ENCODE data around the gene RPL37. TPM values are rescaled to one million over a fixed set of nuclear protein-coding genes. Genes with fewer than 3 reads are reported as not detected.

RPL37 gene
- total and polyA plus RNA-seq, 9 of the 15 experiments (the other 6 are each of a cell fraction or from before 2014, with no cell fraction given): 2,342 to 7,963 (median 4,091) TPM

DNA sequence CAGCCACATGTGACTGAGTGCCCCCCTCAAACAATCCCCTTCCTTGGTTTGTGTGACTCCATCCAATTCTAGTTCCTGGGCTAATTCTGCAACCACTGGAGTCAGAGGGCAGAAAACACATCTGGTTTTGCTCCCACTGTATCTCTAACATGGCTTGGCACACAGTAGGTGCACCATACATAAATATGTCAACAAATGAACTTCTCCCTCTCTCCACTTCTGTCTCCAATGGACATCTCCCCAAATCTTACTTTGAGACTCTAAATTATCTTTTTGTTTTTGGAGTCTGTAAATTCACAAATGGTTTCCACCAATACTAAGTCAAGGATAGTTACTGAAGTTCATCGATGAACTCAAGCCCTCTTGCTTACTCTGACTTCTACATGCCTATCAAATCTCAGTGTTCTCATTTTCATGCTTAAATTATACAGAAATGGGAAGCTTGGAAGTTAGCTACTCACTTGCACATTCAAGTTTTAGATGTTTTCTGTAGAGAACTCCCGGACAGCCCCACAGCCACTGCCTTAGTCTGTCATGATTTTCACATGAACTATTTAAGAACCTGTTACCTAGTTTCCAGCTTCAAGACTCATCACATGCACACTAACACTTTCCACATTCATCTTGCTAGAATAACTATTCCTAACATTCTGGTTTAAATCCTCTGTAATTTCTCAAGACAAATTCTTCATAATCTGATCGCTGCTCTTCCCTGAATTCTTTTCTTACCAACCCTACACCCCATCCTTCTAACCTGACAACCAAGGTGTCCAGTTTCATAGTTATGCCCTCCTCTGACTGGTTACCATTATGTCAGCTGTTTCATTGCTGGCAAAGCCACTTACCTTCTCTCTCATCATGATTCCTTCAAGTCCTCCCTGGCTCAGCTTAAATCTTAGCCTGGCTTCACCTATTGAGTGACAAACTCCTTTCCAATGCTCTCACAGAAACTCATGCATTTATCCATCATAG, 6.0 kb downstream of the RPL37 start:
- H3K9ac ChIP-seq (ENCODE audit: insufficient read depth in 1 of 2, low read depth in 2 of 2, low read length in 2 of 2): no peak overlapping the region
- H3K4me2 ChIP-seq (ENCODE audit: insufficient read depth, low read length): no peak overlapping the region
- H3K27ac ChIP-seq (ENCODE audit: extremely low read depth, low read depth, low read length): peak overlapping the region; percentile 4; the same call in 1 of the 3 replicates
- no peak for FAIRE-seq
- peaks cover 86% of the 10 kb centered on the region for H3K36me3 ChIP-seq (ENCODE audit: control insufficient read depth, insufficient read depth, low read length)
- DNase-seq (ENCODE audit: extremely low read depth in 1 of 4, low spot score in 3 of 4): no peak
- ChIA-PET POLR2A (interaction anchor here (0.8 to 13.0 kb wide), 10 partner anchors 5 to 38 kb away, joined by 3 to 125 read pairs (median 6); partner anchors contain the start of gene CARD6), CTCF (ENCODE audit: low intra/inter-chr PET ratio) (no interaction called here)
- H3K27me3 ChIP-seq (ENCODE audit: control insufficient read depth in 2 of 2, insufficient read depth in 2 of 2, low read length in 2 of 2): no peaks in the 10 kb centered on the region
- no TSS peak for BruUV-seq (replicated peaks)
- no peak overlapping the region for H3K4me3 ChIP-seq
- in situ Hi-C loops (cut with MboI) (no loop called here), intact Hi-C loops (cut with micrococcal nuclease) (no loop called here)
- H3K4me1 ChIP-seq (replicated peaks in 1 of 2; ENCODE audit: control insufficient read depth in 2 of 2, insufficient read depth in 2 of 2, low read length in 2 of 2): peaks cover 6 to 28% of the 10 kb centered on the region in 2 experiments; a peak in 4 of 5 replicates
- H3K9me1 ChIP-seq (ENCODE audit: control insufficient read depth, insufficient read depth, low read length): peaks cover 5% of the 10 kb centered on the region
- ATAC-seq: peak; percentile 2; the same call in 2 of the 3 replicates
- WGBS (ENCODE audit: insufficient coverage, low coverage, missing lambda C conversion rate): 77% methylated on average over 3 of the region's 3 CpGs
- no peak overlapping the region for H2AFZ ChIP-seq (ENCODE audit: low read depth, low read length)
- H3K9me3 ChIP-seq (replicated peaks; ENCODE audit: control insufficient read depth, insufficient read depth, low read depth, low read length): no peaks in the 10 kb centered on the region
- H4K20me1 ChIP-seq (replicated peaks; ENCODE audit: control insufficient read depth, insufficient read depth, low read length): peaks cover 70% of the 10 kb centered on the region
- peaks cover 56% of the 10 kb centered on the region for H3K79me2 ChIP-seq (ENCODE audit: control insufficient read depth, insufficient read depth, low read length)
- TF ChIP-seq HEY1 (CRISPR knock-in tag; IDR thresholded peaks at IDR 0.05; ENCODE audit: borderline replicate concordance) (no peak), MTF1 (CRISPR knock-in tag; IDR thresholded peaks at IDR 0.05; ENCODE audit: borderline replicate concordance) (no peak), U2AF2 (optimal IDR thresholded peaks at IDR 0.05; ENCODE audit: low read depth, low read length) (no peak), RBM14 (IDR thresholded peaks at IDR 0.05; ENCODE audit: borderline replicate concordance, insufficient read depth, low read depth, low read length) (no peak), EWSR1 (IDR thresholded peaks at IDR 0.05; ENCODE audit: borderline replicate concordance, low read depth, partially characterized antibody) (peak; percentile 79), ZNF24 (IDR thresholded peaks at IDR 0.05) (no peak), U2AF1 (optimal IDR thresholded peaks at IDR 0.05; ENCODE audit: low read depth, low read length) (no peak), THRAP3 (IDR thresholded peaks at IDR 0.05; ENCODE audit: borderline replicate concordance) (peak; percentile 47; the same call in 1 of the 2 replicates), KHSRP (IDR thresholded peaks at IDR 0.05) (peak; percentile 44), MYC (IDR thresholded peaks at IDR 0.05; ENCODE audit: low read depth, low read length) (no peak), MYC (CRISPR knock-in tag; IDR thresholded peaks at IDR 0.05; ENCODE audit: borderline replicate concordance, low read depth) (no peak; the same call in 1 of the 2 replicates), RBM17 (IDR thresholded peaks at IDR 0.05; ENCODE audit: borderline replicate concordance, low read depth, low read length) (no peak)
- TF ChIP-seq, protein P1, sequence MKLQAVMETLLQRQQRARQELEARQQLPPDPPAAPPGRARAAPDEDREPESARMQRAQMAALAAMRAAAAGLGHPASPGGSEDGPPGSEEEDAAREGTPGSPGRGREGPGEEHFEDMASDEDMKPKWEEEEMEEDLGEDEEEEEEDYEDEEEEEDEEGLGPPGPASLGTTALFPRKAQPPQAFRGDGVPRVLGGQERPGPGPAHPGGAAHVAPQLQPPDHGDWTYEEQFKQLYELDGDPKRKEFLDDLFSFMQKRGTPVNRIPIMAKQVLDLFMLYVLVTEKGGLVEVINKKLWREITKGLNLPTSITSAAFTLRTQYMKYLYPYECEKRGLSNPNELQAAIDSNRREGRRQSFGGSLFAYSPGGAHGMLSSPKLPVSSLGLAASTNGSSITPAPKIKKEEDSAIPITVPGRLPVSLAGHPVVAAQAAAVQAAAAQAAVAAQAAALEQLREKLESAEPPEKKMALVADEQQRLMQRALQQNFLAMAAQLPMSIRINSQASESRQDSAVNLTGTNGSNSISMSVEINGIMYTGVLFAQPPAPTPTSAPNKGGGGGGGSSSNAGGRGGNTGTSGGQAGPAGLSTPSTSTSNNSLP (IDR thresholded peaks at IDR 0.05; ENCODE audit: borderline replicate concordance, low read depth, low read length): no peak
- TF ChIP-seq, protein P2, sequence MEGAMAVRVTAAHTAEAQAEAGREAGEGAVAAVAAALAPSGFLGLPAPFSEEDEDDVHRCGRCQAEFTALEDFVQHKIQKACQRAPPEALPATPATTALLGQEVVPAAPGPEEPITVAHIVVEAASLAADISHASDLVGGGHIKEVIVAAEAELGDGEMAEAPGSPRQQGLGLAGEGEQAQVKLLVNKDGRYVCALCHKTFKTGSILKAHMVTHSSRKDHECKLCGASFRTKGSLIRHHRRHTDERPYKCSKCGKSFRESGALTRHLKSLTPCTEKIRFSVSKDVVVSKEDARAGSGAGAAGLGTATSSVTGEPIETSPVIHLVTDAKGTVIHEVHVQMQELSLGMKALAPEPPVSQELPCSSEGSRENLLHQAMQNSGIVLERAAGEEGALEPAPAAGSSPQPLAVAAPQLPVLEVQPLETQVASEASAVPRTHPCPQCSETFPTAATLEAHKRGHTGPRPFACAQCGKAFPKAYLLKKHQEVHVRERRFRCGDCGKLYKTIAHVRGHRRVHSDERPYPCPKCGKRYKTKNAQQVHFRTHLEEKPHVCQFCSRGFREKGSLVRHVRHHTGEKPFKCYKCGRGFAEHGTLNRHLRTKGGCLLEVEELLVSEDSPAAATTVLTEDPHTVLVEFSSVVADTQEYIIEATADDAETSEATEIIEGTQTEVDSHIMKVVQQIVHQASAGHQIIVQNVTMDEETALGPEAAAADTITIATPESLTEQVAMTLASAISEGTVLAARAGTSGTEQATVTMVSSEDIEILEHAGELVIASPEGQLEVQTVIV (CRISPR knock-in tag; IDR thresholded peaks at IDR 0.05; ENCODE audit: borderline replicate concordance): no peak
- TF ChIP-seq, protein P3, sequence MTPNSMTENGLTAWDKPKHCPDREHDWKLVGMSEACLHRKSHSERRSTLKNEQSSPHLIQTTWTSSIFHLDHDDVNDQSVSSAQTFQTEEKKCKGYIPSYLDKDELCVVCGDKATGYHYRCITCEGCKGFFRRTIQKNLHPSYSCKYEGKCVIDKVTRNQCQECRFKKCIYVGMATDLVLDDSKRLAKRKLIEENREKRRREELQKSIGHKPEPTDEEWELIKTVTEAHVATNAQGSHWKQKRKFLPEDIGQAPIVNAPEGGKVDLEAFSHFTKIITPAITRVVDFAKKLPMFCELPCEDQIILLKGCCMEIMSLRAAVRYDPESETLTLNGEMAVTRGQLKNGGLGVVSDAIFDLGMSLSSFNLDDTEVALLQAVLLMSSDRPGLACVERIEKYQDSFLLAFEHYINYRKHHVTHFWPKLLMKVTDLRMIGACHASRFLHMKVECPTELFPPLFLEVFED (CRISPR knock-in tag; conservative IDR thresholded peaks at IDR 0.05): peak; percentile 94
